C4-2B (cell line): ENCODE measurements around the gene OR6X1.

Experiments used
- H3K27ac ChIP-seq: fragments of 450-650 bp; 2 replicates; pipeline ENCODE4 v1.5.1; 2017
- CTCF ChIP-seq: fragments of 450-650 bp; conservative IDR thresholded peaks from 2 replicates; pipeline ENCODE4 v1.5.1; 2017; ENCODE audit warnings: mild to moderate bottlenecking
- ZFX ChIP-seq: fragments of 450-650 bp; IDR thresholded peaks from 2 replicates; pipeline ENCODE4 v1.6.1; 2017

OR6X1 gene

GRCh38 chr11:123796226-123796625 is 41.9 kb upstream of the OR6X1 start:
- no peak for TF ChIP-seq ZFX
- no peak for TF ChIP-seq CTCF

GRCh38 chr11:123783536-123783935 is 29.2 kb upstream of the OR6X1 start:
- H3K27ac ChIP-seq: no peak overlapping the region
- no peak for TF ChIP-seq ZFX
- no peak for TF ChIP-seq CTCF

More at GRCh38 chr11:123796226-123796625, 41.9 kb upstream of the OR6X1 start:
- no peak overlapping the region for H3K27ac ChIP-seq

- H3K27ac ChIP-seq: no peak overlapping the region
- TF ChIP-seq CTCF: no peak
- no peak for TF ChIP-seq ZFX
Measured at GRCh38 chr11:123778511-123778910, 24.2 kb upstream of the OR6X1 start.

- TF ChIP-seq CTCF (no peak), ZFX (no peak)
- no peak overlapping the region for H3K27ac ChIP-seq
Measured at GRCh38 chr11:123775715-123776549, 21.6 kb upstream of the OR6X1 start.

- TF ChIP-seq CTCF: no peak
- TF ChIP-seq ZFX: no peak
- no peak overlapping the region for H3K27ac ChIP-seq
Measured at GRCh38 chr11:123775289-123775688, 21.0 kb upstream of the OR6X1 start.

- no peak overlapping the region for H3K27ac ChIP-seq
- TF ChIP-seq ZFX (no peak), CTCF (no peak)
Measured at GRCh38 chr11:123773959-123774358, 19.6 kb upstream of the OR6X1 start.

GRCh38 chr11:123773026-123773425 is 18.7 kb upstream of the OR6X1 start:
- TF ChIP-seq CTCF: no peak

More at GRCh38 chr11:123773026-123773425, 18.7 kb upstream of the OR6X1 start:
- no peak overlapping the region for H3K27ac ChIP-seq
